Hepatocyte (in vitro differentiated cells): ENCODE data around the gene LRP3.

Source experiments
- EZH2 ChIP-seq: fragments of 200-600 bp; sonication (generic); IDR thresholded peaks from 2 replicates; pipeline ENCODE4 v1.6.1; 2016; ENCODE audit warnings: antibody characterized with exemption, mild to moderate bottlenecking, borderline replicate concordance
- TF ChIP-seq, protein P1 (sequence below): fragments of 200-600 bp; sonication (generic); IDR thresholded peaks from 2 replicates; pipeline ENCODE4 v1.5.1; 2016; ENCODE audit warnings: antibody characterized with exemption, mild to moderate bottlenecking; ENCODE audit not compliant: poor library complexity

DNA sequence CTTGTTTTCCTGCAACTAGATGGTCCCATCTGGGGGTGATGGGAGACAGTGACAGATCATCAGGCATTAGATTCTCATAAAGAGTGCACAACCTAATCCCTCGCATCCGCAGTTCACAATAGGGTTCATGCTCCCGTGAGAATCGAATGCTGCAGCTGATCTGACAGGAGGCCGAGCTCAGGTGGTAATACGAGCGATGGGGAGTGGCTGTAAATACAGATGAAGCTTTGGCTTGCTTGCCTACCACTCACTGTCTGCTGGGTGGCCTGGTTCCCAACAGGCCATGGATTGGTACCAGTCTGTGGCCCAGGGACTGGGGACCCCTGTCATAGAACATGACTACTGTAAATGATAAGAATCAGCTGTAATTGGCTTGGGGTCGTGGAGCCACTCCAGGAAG lies 34.2 kb upstream of the LRP3 start:
- TF ChIP-seq, protein P1, sequence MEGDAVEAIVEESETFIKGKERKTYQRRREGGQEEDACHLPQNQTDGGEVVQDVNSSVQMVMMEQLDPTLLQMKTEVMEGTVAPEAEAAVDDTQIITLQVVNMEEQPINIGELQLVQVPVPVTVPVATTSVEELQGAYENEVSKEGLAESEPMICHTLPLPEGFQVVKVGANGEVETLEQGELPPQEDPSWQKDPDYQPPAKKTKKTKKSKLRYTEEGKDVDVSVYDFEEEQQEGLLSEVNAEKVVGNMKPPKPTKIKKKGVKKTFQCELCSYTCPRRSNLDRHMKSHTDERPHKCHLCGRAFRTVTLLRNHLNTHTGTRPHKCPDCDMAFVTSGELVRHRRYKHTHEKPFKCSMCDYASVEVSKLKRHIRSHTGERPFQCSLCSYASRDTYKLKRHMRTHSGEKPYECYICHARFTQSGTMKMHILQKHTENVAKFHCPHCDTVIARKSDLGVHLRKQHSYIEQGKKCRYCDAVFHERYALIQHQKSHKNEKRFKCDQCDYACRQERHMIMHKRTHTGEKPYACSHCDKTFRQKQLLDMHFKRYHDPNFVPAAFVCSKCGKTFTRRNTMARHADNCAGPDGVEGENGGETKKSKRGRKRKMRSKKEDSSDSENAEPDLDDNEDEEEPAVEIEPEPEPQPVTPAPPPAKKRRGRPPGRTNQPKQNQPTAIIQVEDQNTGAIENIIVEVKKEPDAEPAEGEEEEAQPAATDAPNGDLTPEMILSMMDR, result no peak
- TF ChIP-seq EZH2, result no peak
